ENCODE data around the gene PARD3B.

DNA sequence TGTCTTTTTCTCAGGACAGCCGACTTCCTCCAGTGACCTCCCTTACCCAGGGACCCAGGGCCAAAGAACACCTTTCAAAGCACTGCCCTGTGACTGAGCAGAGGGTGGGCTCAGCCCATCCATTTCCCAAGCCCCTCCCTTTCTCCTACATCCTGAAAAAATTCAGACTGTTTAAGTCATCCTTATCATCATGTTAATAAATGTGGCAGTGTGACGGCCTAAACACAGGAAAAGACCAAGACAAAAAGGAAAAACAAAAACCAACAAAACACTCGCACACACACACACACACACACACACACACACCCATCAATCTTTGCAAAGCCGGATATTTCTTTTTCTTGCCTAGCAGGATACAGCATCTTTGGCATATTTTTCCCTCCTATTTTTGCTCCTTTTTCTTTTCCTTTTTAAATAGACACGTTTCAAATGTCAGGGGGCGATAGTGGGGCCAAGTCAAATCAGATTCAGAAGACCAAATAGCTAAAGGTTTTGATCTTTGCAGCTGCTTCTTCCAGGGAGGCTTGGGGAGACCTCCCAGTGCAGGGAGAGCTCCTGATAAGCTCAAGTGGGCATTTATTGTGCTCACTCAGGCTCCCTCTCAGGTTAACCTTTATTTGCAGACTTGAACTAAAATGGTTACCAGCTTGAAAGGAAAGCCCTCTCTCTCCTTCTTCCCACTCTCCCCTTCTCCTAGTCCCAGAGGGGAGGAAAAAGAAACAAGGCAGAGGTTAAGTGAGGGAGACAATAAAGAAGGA, 1097.5 kb downstream of the PARD3B start:
- TF ChIP-seq, protein P1, sequence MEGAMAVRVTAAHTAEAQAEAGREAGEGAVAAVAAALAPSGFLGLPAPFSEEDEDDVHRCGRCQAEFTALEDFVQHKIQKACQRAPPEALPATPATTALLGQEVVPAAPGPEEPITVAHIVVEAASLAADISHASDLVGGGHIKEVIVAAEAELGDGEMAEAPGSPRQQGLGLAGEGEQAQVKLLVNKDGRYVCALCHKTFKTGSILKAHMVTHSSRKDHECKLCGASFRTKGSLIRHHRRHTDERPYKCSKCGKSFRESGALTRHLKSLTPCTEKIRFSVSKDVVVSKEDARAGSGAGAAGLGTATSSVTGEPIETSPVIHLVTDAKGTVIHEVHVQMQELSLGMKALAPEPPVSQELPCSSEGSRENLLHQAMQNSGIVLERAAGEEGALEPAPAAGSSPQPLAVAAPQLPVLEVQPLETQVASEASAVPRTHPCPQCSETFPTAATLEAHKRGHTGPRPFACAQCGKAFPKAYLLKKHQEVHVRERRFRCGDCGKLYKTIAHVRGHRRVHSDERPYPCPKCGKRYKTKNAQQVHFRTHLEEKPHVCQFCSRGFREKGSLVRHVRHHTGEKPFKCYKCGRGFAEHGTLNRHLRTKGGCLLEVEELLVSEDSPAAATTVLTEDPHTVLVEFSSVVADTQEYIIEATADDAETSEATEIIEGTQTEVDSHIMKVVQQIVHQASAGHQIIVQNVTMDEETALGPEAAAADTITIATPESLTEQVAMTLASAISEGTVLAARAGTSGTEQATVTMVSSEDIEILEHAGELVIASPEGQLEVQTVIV (IDR thresholded peaks at IDR 0.05; ENCODE audit: borderline replicate concordance, partially characterized antibody) = no peak
- TF ChIP-seq ZNF274 (IDR thresholded peaks at IDR 0.05; ENCODE audit: insufficient read depth, insufficient read length) (no peak), POLR2A (IDR thresholded peaks at IDR 0.05; ENCODE audit: low read depth, low read length) (no peak), FOXM1 (IDR thresholded peaks at IDR 0.05; ENCODE audit: low read depth, low read length) (no peak), YY1 (IDR thresholded peaks at IDR 0.05; ENCODE audit: low read depth, low read length) (no peak)
